ENCODE data around the gene DAP3.
"Not testable (repeated sequence)": the region's sequence is repeated elsewhere in the genome, so short reads cannot be mapped to it uniquely, and the experiment has no call there.

Gene DAP3

DNA sequence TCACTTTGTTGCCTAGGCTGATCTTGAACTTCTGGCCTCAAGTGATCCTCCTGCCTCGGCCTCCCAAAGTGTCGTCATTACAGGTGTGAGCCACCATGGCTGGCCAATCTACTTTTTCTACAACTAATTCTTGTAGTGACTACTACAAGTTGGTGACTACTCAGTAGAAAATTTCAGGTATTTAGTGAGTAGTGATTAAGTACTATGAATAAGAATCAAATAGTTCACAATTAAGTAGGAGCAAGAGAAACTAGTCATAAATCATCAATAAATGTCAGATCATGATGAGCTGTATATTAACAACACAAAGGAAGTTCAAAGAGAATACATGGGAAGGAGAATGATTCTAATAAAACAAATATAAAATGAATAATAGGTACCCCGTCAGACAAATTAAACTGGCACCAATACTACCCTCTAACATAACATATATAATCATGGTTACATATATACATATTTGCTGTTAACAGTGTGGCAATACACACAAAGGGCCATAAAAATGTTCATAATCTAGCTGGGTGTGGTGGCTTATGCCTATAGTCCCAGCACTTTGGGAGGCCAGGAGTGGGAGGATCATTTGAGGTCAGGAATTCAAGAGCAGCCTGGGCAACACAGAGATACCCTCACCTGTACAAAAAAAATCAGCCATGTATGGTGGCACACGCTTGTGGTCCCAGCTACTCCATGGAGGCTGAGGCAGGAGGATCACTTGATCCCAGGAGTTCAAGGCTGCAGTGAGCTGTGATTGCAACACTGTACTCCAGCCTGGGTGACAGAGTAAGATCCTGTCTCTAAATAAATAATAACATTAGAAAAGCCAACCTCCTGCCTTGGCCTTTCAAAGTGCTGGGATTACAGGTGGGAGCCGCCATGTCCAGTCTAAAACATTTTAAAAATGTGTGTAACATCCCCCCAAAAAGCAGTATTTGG, 19.4 kb upstream of the DAP3 start:
- in situ Hi-C loops (cut with MboI; ENCODE audit: low pct_unique_long_range_greater_than_20kb, low sequenced_read_pairs, unreplicated experiment): no loop called here
- TF ChIP-seq, protein P1, sequence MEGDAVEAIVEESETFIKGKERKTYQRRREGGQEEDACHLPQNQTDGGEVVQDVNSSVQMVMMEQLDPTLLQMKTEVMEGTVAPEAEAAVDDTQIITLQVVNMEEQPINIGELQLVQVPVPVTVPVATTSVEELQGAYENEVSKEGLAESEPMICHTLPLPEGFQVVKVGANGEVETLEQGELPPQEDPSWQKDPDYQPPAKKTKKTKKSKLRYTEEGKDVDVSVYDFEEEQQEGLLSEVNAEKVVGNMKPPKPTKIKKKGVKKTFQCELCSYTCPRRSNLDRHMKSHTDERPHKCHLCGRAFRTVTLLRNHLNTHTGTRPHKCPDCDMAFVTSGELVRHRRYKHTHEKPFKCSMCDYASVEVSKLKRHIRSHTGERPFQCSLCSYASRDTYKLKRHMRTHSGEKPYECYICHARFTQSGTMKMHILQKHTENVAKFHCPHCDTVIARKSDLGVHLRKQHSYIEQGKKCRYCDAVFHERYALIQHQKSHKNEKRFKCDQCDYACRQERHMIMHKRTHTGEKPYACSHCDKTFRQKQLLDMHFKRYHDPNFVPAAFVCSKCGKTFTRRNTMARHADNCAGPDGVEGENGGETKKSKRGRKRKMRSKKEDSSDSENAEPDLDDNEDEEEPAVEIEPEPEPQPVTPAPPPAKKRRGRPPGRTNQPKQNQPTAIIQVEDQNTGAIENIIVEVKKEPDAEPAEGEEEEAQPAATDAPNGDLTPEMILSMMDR (IDR thresholded peaks at IDR 0.05; ENCODE audit: extremely low read depth, insufficient read depth, missing control alignments): no peak
- DNase-seq (ENCODE audit: low spot score): no peak

DNA sequence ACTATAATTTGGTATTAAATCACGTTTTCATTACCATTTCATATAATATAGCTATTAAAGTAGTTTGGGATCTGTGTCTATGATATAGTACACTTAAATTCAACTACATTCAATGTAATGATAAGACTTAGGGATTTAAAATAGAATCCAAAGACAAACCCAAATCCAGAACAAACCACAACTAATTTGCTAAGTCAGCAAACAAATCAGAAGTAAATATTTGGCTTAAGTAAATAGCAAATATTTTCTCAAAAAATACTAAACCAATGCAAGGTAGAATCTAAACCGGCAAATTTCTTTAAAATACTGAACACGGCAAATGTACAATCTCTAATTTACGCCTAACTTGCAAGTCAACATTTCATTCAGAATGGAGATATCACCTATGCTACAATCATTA, 17.1 kb upstream of the DAP3 start:
- in situ Hi-C loops (cut with MboI; ENCODE audit: low pct_unique_long_range_greater_than_20kb, low sequenced_read_pairs, unreplicated experiment): no loop called here
- no peak for DNase-seq (ENCODE audit: low spot score)
- TF ChIP-seq, protein P1 (IDR thresholded peaks at IDR 0.05; ENCODE audit: extremely low read depth, insufficient read depth, missing control alignments): no peak

DNA sequence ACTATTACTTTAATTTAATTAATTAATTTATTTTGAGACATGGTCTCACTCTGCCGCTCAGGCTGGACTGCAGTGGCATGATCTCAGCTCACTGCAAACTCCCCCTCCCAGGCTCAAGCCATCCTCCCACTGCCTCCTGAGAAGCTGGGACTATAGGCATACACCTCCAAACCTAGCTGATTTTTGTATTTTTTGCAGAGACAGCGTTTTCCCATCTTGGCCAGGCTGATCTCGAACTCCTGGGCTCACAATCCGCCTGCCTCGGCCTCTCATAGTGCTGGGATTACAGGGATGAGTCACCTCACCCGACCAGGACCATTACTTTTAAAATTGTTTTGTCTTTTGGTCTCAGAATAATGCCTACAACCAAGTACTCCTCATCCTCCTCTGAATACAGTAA, 15.9 kb upstream of the DAP3 start:
- in situ Hi-C loops (cut with MboI; ENCODE audit: low pct_unique_long_range_greater_than_20kb, low sequenced_read_pairs, unreplicated experiment): no loop called here
- TF ChIP-seq, protein P1 (IDR thresholded peaks at IDR 0.05; ENCODE audit: extremely low read depth, insufficient read depth, missing control alignments): no peak
- no peak for DNase-seq (ENCODE audit: low spot score)

DNA sequence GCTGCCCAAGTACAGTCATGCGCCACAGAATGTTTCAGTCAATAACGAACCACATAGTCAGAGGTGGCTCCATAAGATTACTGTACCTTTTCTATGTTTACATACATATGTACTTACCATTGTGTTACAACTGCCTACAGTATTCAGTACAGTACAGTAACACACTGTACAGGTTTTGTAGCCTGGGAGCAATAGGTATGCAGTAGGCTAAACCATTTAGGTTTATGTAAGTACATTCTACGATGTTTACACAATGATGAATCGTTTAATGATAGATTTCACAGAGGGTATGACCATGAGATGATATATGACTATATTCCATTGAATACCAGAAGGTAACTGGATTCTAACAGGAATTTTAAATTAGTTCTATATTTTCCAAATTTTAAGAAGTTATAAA, 10.9 kb upstream of the DAP3 start:
- TF ChIP-seq, protein P1 (IDR thresholded peaks at IDR 0.05; ENCODE audit: extremely low read depth, insufficient read depth, missing control alignments): no peak
- DNase-seq (ENCODE audit: low spot score): no peak
- in situ Hi-C loops (cut with MboI; ENCODE audit: low pct_unique_long_range_greater_than_20kb, low sequenced_read_pairs, unreplicated experiment): no loop called here

DNA sequence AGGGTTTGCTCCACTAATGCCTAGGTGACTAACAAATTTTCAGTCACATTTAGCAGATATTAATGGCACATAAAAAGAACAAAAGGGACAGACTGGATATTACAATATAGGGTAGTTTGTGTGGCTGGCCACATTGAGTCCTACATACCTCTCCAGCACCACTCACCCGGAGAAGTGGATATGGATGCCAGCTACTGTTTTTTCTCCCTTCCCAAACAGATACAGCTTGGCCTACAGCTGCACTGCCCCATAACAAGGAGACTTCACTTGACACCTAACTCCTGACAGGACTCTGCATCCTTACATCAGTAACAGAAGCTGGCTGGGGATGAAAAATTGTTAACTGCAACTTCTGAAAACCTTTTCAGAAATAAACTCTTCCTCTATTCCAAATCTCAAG, 9.9 kb upstream of the DAP3 start:
- DNase-seq (ENCODE audit: low spot score); in situ Hi-C loops (cut with MboI; ENCODE audit: low pct_unique_long_range_greater_than_20kb, low sequenced_read_pairs, unreplicated experiment): not testable (repeated sequence)

DNA sequence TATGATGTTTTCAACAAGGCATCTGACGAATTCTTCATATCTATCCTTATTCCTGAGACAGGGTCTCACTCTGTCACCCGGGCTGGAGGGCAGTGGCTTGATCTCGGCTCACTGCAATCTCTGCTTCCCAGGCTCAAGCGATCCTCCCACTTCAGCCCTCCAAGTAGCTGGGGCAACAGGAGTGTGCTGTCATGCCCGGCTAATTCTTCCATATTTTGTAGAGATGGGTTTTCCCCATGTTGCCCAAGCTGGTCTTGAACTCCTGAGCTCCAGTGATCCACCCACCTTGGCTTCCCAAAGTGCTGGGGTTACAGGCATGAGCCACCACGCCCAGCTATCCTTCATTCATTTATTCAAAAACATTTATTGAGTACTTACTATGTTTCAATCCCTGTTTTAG, 8.4 kb upstream of the DAP3 start:
- TF ChIP-seq, protein P1 (IDR thresholded peaks at IDR 0.05; ENCODE audit: extremely low read depth, insufficient read depth, missing control alignments): no peak
- DNase-seq (ENCODE audit: low spot score): no peak
- in situ Hi-C loops (cut with MboI; ENCODE audit: low pct_unique_long_range_greater_than_20kb, low sequenced_read_pairs, unreplicated experiment): no loop called here

DNA sequence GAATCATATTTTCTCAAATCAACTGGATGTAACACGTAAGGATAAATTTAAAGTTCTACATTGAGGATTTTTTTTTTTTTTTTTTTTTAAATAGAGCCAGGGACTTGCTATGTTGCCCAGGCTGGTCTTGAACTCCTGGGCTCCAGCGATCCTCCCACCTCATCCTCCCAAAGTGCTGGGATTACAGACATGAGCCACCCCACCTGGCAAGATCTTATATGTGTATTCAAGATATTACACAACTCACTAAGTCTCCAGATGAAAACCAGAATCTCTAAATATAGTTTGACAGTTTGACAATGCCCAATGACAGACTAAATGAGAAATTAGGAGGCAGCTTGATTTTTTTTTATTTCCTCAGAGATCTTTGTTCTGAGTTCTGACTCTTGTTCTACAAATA, 7.1 kb upstream of the DAP3 start:
- DNase-seq (ENCODE audit: low spot score): no peak
- TF ChIP-seq, protein P1 (IDR thresholded peaks at IDR 0.05; ENCODE audit: extremely low read depth, insufficient read depth, missing control alignments): no peak
- in situ Hi-C loops (cut with MboI; ENCODE audit: low pct_unique_long_range_greater_than_20kb, low sequenced_read_pairs, unreplicated experiment): no loop called here

DNA sequence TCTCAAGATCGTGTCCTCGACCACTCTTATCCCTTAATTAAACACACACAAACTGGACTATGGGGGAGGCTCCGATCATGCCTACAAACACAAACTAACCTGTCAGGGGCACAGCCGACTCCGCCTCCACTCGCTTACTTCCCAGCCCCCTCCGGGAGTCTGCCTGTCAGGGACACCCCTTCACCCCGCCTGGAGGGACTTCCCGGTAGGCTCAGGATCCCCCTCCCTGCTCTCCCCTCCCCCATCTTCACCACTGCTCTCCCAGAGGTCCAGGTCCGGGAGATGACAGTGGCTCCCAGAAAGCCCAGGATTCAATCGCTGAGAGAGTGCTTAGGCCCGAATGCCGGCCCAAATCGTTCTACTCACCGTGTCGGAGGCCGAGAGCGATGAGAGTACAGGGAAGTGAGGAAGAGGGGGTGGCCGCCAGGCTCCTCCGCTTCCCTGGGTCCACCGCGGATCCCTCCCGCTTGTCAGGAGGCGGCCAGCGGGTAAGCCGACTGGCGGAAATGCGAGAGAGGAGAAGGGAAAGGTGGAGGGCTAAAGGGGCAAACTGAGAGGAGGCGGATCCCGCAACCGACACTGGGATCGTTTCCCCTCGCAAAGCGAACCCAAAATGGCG, 1.1 kb upstream of the DAP3 start:
- DNase-seq (ENCODE audit: low spot score); in situ Hi-C loops (cut with MboI; ENCODE audit: low pct_unique_long_range_greater_than_20kb, low sequenced_read_pairs, unreplicated experiment): not testable (repeated sequence)

All from GM13977 (cell line).